ENCODE data around the gene HNRNPC. TPM values are rescaled to one million over a fixed set of nuclear protein-coding genes. Genes with fewer than 3 reads are reported as not detected.

HNRNPC gene
- total RNA-seq, 4 donors from 2014 or later: 356 to 544 (median 505) TPM

GRCh38 chr14:21236948-21237797 is 32.1 kb downstream of the HNRNPC start:
- TF ChIP-seq CTCF (IDR thresholded peaks at IDR 0.05): no peak
- no peak for TF ChIP-seq EP300 (IDR thresholded peaks at IDR 0.05)
- TF ChIP-seq POLR2A (IDR thresholded peaks at IDR 0.05): no peak
- TF ChIP-seq POLR2AphosphoS5 (IDR thresholded peaks at IDR 0.05): no peak
- Histone ChIP-seq H3K4me3 (no peak overlapping the region), H3K27me3 (no peaks in the 10 kb centered on the region), H3K4me1 (peaks cover 22 to 97% (median 23%) of the 10 kb centered on the region in 3 donors), H3K27ac (no peak overlapping the region), H3K9me3 (no peaks in the 10 kb centered on the region), H3K36me3 (peaks cover 0 to 28% of the 10 kb centered on the region in 2 donors)
- 53 to 70% methylated on average over 6 of the region's 6 CpGs for WGBS, 2 donors (ENCODE audit: low coverage in 1 of 2)
- no peak for ATAC-seq

- H3K4me3 ChIP-seq: no peak overlapping the region
- no peak for ATAC-seq
- no peaks in the 10 kb centered on the region for H3K27me3 ChIP-seq
- no peak overlapping the region for H3K27ac ChIP-seq
- TF ChIP-seq POLR2A (IDR thresholded peaks at IDR 0.05) (no peak), CTCF (IDR thresholded peaks at IDR 0.05) (no peak), POLR2AphosphoS5 (IDR thresholded peaks at IDR 0.05) (no peak), EP300 (IDR thresholded peaks at IDR 0.05) (no peak)
- peaks cover 16 to 81% (median 22%) of the 10 kb centered on the region in 3 donors for H3K4me1 ChIP-seq
- peaks cover 5 to 52% of the 10 kb centered on the region in 2 donors for H3K36me3 ChIP-seq
- no peaks in the 10 kb centered on the region for H3K9me3 ChIP-seq
- WGBS, 2 donors (ENCODE audit: low coverage in 1 of 2): 61 to 81% methylated on average over 4 to 5 of the region's 5 CpGs
Observed at GRCh38 chr14:21234112-21234511, 35.1 kb downstream of the HNRNPC start.

GRCh38 chr14:21233457-21234076 is 35.7 kb downstream of the HNRNPC start:
- Histone ChIP-seq H3K36me3 (peaks cover 5 to 52% of the 10 kb centered on the region in 2 donors), H3K27ac (no peak overlapping the region), H3K4me3 (no peak overlapping the region), H3K4me1 (peaks cover 16 to 75% (median 22%) of the 10 kb centered on the region in 3 donors), H3K9me3 (no peaks in the 10 kb centered on the region), H3K27me3 (no peaks in the 10 kb centered on the region)
- TF ChIP-seq CTCF (IDR thresholded peaks at IDR 0.05) (peak in 3 of 4 experiments; percentile 16 to 41 (median 17)), EP300 (IDR thresholded peaks at IDR 0.05) (no peak), POLR2AphosphoS5 (IDR thresholded peaks at IDR 0.05) (no peak), POLR2A (IDR thresholded peaks at IDR 0.05) (no peak)
- 37 to 52% methylated on average over 7 to 8 of the region's 8 CpGs for WGBS, 2 donors (ENCODE audit: low coverage in 1 of 2)
- ATAC-seq: no peak

- 74 to 83% methylated on average over 10 to 13 of the region's 14 CpGs for WGBS, 2 donors (ENCODE audit: low coverage in 1 of 2)
- H3K4me3 ChIP-seq: no peak overlapping the region
- no peak for ATAC-seq
- peaks cover 8 to 61% (median 11%) of the 10 kb centered on the region in 3 donors for H3K4me1 ChIP-seq
- TF ChIP-seq POLR2A (IDR thresholded peaks at IDR 0.05) (no peak), CTCF (IDR thresholded peaks at IDR 0.05) (no peak), POLR2AphosphoS5 (IDR thresholded peaks at IDR 0.05) (no peak), EP300 (IDR thresholded peaks at IDR 0.05) (no peak)
- H3K27ac ChIP-seq: no peak overlapping the region
- H3K9me3 ChIP-seq: no peaks in the 10 kb centered on the region
- H3K27me3 ChIP-seq: no peaks in the 10 kb centered on the region
- H3K36me3 ChIP-seq: peaks cover 5 to 74% of the 10 kb centered on the region in 2 donors
Observed at GRCh38 chr14:21231020-21231652, 38.1 kb downstream of the HNRNPC start.

All from gastroesophageal sphincter (tissue), 4 donors.